ENCODE measurements around the gene MAGI1.

The MAGI1 gene

DNA sequence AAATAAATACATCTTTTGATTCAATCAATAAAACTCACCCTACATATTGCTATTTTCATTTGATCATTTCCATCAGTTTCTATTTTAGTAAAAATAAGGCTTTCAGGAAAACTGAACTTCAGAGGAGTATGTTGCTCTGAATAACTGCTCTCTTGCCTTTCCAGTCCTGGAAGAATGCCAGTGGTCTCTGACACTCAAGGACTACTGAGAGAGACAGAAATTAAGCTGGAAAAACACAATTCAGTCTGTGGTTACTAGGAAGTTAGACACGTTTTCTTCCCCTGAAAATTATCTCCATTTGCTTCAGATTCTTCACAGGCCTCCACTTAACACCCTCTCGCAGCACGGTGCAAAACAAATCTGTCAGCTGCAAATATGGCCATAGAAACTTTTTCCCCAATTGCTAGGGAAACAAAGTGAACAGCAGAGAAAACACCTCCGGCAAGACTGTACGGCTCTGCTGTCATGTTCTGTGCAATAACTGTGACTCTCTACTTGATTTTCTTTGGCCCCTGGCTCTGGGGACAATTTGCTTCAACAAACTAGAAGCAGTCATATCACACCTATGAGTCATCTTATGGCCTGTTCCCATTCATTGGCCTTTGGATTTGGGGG is 353.0 kb downstream of the MAGI1 start:
- no peak overlapping the region for H3K9ac ChIP-seq (ENCODE audit: low read length)
- no peak overlapping the region for H2BK120ac ChIP-seq (ENCODE audit: low read depth, low read length)
- H2AK5ac ChIP-seq (ENCODE audit: low read length, severe bottlenecking) = no peak overlapping the region
- DNase-seq = peak; percentile 53
- no peak overlapping the region for H2BK5ac ChIP-seq (ENCODE audit: low read depth, low read length, poor library complexity, severe bottlenecking)
- peak overlapping the region; percentile 11 for H3K4me2 ChIP-seq (ENCODE audit: low read length, poor library complexity, severe bottlenecking)
- no peak overlapping the region for H2AFZ ChIP-seq (ENCODE audit: low read depth, low read length)
- H4K8ac ChIP-seq (ENCODE audit: low read length) = no peak overlapping the region
- no peaks in the 10 kb centered on the region for H3K27me3 ChIP-seq (ENCODE audit: control insufficient read depth in 1 of 2, insufficient read depth in 1 of 2, low read length in 2 of 2)
- no peaks in the 10 kb centered on the region for H3K9me3 ChIP-seq (ENCODE audit: control insufficient read depth, low read length)
- H4K91ac ChIP-seq (ENCODE audit: low read length) = no peak overlapping the region
- no peak overlapping the region for H2BK12ac ChIP-seq (ENCODE audit: low read length in 2 of 2)
- no peak overlapping the region for H3K4me3 ChIP-seq (ENCODE audit: insufficient read depth in 1 of 2, low read depth in 1 of 2, low read length in 2 of 2)
- no peak overlapping the region for H3K18ac ChIP-seq (ENCODE audit: low read depth in 1 of 2, low read length in 2 of 2)
- peak overlapping the region; percentile 46 for H2BK15ac ChIP-seq (ENCODE audit: low read depth, poor library complexity, severe bottlenecking)
- WGBS = 62% methylated on average over 5 of the region's 5 CpGs
- no peak overlapping the region for H3K23ac ChIP-seq (ENCODE audit: low read length in 2 of 2)
- H3K4ac ChIP-seq (ENCODE audit: low read depth in 1 of 2, low read length in 2 of 2) = no peak overlapping the region
- peaks cover 12% of the 10 kb centered on the region for H3K79me1 ChIP-seq (replicated peaks; ENCODE audit: low read length, poor library complexity, severe bottlenecking)
- H3K4me1 ChIP-seq (ENCODE audit: control insufficient read depth, insufficient read depth, low read depth, low read length) = peaks cover 1% of the 10 kb centered on the region
- H3K36me3 ChIP-seq (ENCODE audit: control insufficient read depth in 1 of 2, insufficient read depth in 2 of 2, low read depth in 1 of 2, low read length in 2 of 2) = no peaks in the 10 kb centered on the region
- no peak overlapping the region for H3K14ac ChIP-seq (ENCODE audit: low read length in 2 of 2)
- H3K27ac ChIP-seq (ENCODE audit: low read length, poor library complexity, severe bottlenecking) = no peak overlapping the region

DNA sequence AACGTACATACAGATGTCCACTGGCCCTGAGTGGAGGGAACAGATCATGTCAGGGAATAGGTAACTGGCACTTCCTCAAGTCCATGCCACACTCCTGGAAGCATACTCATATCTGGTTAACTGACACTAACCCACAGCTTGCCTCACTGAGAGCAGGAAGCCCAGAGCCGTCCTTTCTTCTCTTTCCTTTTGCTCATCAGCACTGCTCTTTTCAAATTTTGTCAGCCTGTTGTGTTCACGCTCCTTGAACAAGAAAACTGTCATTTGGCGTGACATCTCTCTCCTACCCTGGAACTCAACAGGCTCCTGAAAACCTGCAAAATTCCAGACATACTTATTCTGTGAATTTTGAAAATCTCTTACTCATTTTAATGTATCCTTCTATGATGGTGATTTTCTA is 360.2 kb downstream of the MAGI1 start:
- peak overlapping the region in 1 of 2 experiments; percentile 11 for H2BK12ac ChIP-seq (ENCODE audit: low read length in 2 of 2)
- no peak overlapping the region for H2BK5ac ChIP-seq (ENCODE audit: low read depth, low read length, poor library complexity, severe bottlenecking)
- no peak overlapping the region for H4K8ac ChIP-seq (ENCODE audit: low read length)
- H2BK15ac ChIP-seq (ENCODE audit: low read depth, poor library complexity, severe bottlenecking) = no peak overlapping the region
- WGBS = 92% methylated on average over 4 of the region's 4 CpGs
- H3K4me1 ChIP-seq (ENCODE audit: control insufficient read depth, insufficient read depth, low read depth, low read length) = peaks cover 1% of the 10 kb centered on the region
- no peak overlapping the region for H3K4ac ChIP-seq (ENCODE audit: low read depth in 1 of 2, low read length in 2 of 2)
- no peaks in the 10 kb centered on the region for H3K27me3 ChIP-seq (ENCODE audit: control insufficient read depth in 1 of 2, insufficient read depth in 1 of 2, low read length in 2 of 2)
- H3K9me3 ChIP-seq (ENCODE audit: control insufficient read depth, low read length) = no peaks in the 10 kb centered on the region
- H3K14ac ChIP-seq (ENCODE audit: low read length in 2 of 2) = no peak overlapping the region
- H3K4me3 ChIP-seq (ENCODE audit: insufficient read depth in 1 of 2, low read depth in 1 of 2, low read length in 2 of 2) = no peak overlapping the region
- DNase-seq = no peak
- H2AFZ ChIP-seq (ENCODE audit: low read depth, low read length) = no peak overlapping the region
- no peak overlapping the region for H3K9ac ChIP-seq (ENCODE audit: low read length)
- no peak overlapping the region for H2BK120ac ChIP-seq (ENCODE audit: low read depth, low read length)
- no peaks in the 10 kb centered on the region for H3K36me3 ChIP-seq (ENCODE audit: control insufficient read depth in 1 of 2, insufficient read depth in 2 of 2, low read depth in 1 of 2, low read length in 2 of 2)
- H2AK5ac ChIP-seq (ENCODE audit: low read length, severe bottlenecking) = no peak overlapping the region
- no peak overlapping the region for H3K27ac ChIP-seq (ENCODE audit: low read length, poor library complexity, severe bottlenecking)
- peaks cover 16% of the 10 kb centered on the region for H3K79me1 ChIP-seq (replicated peaks; ENCODE audit: low read length, poor library complexity, severe bottlenecking)
- H3K18ac ChIP-seq (ENCODE audit: low read depth in 1 of 2, low read length in 2 of 2) = peak overlapping the region in 1 of 2 experiments; percentile 18
- no peak overlapping the region for H3K23ac ChIP-seq (ENCODE audit: low read length in 2 of 2)
- H3K4me2 ChIP-seq (ENCODE audit: low read length, poor library complexity, severe bottlenecking) = no peak overlapping the region
- no peak overlapping the region for H4K91ac ChIP-seq (ENCODE audit: low read length)

DNA sequence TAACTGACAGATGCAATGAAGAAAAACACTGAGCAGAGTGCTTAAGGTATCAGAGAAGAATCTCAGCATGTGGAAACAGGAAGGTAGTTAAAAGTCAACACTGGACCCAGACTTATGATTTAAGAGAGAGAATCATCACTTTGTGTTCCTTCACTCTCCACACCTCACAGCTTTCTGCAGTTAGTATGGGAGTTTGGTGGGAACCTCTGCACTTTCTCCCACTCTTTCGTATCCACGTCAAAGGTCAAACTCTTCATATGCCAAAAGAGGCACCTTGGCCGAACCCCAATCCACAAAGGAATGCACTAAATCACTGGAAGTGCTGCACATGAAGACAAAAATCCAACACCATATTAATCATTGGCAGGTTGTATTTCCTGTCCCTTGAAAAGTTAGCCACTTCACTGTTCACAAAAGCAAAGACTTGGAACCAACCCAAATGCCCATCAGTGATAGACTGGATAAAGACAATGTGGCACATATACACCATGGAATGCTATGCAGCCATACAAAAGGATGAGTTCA is 361.2 kb downstream of the MAGI1 start:
- no peak overlapping the region for H2AK5ac ChIP-seq (ENCODE audit: low read length, severe bottlenecking)
- H3K4me1 ChIP-seq (ENCODE audit: control insufficient read depth, insufficient read depth, low read depth, low read length) = no peaks in the 10 kb centered on the region
- H3K79me1 ChIP-seq (replicated peaks; ENCODE audit: low read length, poor library complexity, severe bottlenecking) = peaks cover 12% of the 10 kb centered on the region
- H2BK15ac ChIP-seq (ENCODE audit: low read depth, poor library complexity, severe bottlenecking) = no peak overlapping the region
- H2AFZ ChIP-seq (ENCODE audit: low read depth, low read length) = no peak overlapping the region
- H3K36me3 ChIP-seq (ENCODE audit: control insufficient read depth in 1 of 2, insufficient read depth in 2 of 2, low read depth in 1 of 2, low read length in 2 of 2) = no peaks in the 10 kb centered on the region
- H3K4me3 ChIP-seq (ENCODE audit: insufficient read depth in 1 of 2, low read depth in 1 of 2, low read length in 2 of 2) = no peak overlapping the region
- no peak overlapping the region for H2BK120ac ChIP-seq (ENCODE audit: low read depth, low read length)
- no peak overlapping the region for H4K91ac ChIP-seq (ENCODE audit: low read length)
- no peaks in the 10 kb centered on the region for H3K27me3 ChIP-seq (ENCODE audit: control insufficient read depth in 1 of 2, insufficient read depth in 1 of 2, low read length in 2 of 2)
- no peak overlapping the region for H3K4me2 ChIP-seq (ENCODE audit: low read length, poor library complexity, severe bottlenecking)
- H2BK12ac ChIP-seq (ENCODE audit: low read length in 2 of 2) = no peak overlapping the region
- no peak overlapping the region for H3K9ac ChIP-seq (ENCODE audit: low read length)
- H3K14ac ChIP-seq (ENCODE audit: low read length in 2 of 2) = no peak overlapping the region
- no peak overlapping the region for H3K23ac ChIP-seq (ENCODE audit: low read length in 2 of 2)
- no peak overlapping the region for H3K27ac ChIP-seq (ENCODE audit: low read length, poor library complexity, severe bottlenecking)
- H4K8ac ChIP-seq (ENCODE audit: low read length) = no peak overlapping the region
- no peak overlapping the region for H3K18ac ChIP-seq (ENCODE audit: low read depth in 1 of 2, low read length in 2 of 2)
- DNase-seq = no peak
- no peak overlapping the region for H3K4ac ChIP-seq (ENCODE audit: low read depth in 1 of 2, low read length in 2 of 2)
- H3K9me3 ChIP-seq (ENCODE audit: control insufficient read depth, low read length) = no peaks in the 10 kb centered on the region
- no peak overlapping the region for H2BK5ac ChIP-seq (ENCODE audit: low read depth, low read length, poor library complexity, severe bottlenecking)
- WGBS = 73% methylated on average over 3 of the region's 3 CpGs

DNA sequence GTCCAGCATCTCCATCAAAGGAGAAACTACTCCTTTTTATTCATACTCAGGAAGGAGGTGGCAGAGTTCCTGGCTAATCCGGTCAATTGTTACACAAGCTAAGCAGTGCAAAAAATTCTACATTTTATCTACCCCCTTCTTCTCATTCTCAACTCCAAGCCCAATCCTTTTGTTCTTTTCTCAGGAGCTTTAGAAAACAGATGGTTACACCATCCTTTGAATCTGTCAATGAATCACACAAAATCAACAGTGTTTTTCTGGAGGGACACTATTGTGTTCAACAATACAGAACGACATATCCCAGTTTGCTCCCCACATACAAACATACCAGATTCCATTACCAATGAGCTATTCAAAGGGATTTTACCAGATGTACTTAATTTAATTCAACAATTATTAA is 362.1 kb downstream of the MAGI1 start:
- Histone ChIP-seq H3K9me3 (ENCODE audit: control insufficient read depth, low read length) (no peaks in the 10 kb centered on the region), H3K4me3 (ENCODE audit: insufficient read depth in 1 of 2, low read depth in 1 of 2, low read length in 2 of 2) (no peak overlapping the region), H3K79me1 (replicated peaks; ENCODE audit: low read length, poor library complexity, severe bottlenecking) (peaks cover 14% of the 10 kb centered on the region), H3K14ac (ENCODE audit: low read length in 2 of 2) (no peak overlapping the region), H3K18ac (ENCODE audit: low read depth in 1 of 2, low read length in 2 of 2) (no peak overlapping the region), H2BK120ac (ENCODE audit: low read depth, low read length) (no peak overlapping the region), H3K36me3 (ENCODE audit: control insufficient read depth in 1 of 2, insufficient read depth in 2 of 2, low read depth in 1 of 2, low read length in 2 of 2) (no peaks in the 10 kb centered on the region), H2BK12ac (ENCODE audit: low read length in 2 of 2) (no peak overlapping the region), H3K4ac (ENCODE audit: low read depth in 1 of 2, low read length in 2 of 2) (no peak overlapping the region), H4K91ac (ENCODE audit: low read length) (no peak overlapping the region), H2AK5ac (ENCODE audit: low read length, severe bottlenecking) (no peak overlapping the region), H3K9ac (ENCODE audit: low read length) (no peak overlapping the region), H3K4me1 (ENCODE audit: control insufficient read depth, insufficient read depth, low read depth, low read length) (no peaks in the 10 kb centered on the region), H4K8ac (ENCODE audit: low read length) (no peak overlapping the region), H3K27me3 (ENCODE audit: control insufficient read depth in 1 of 2, insufficient read depth in 1 of 2, low read length in 2 of 2) (no peaks in the 10 kb centered on the region), H3K27ac (ENCODE audit: low read length, poor library complexity, severe bottlenecking) (no peak overlapping the region), H3K4me2 (ENCODE audit: low read length, poor library complexity, severe bottlenecking) (no peak overlapping the region), H2AFZ (ENCODE audit: low read depth, low read length) (no peak overlapping the region), H2BK5ac (ENCODE audit: low read depth, low read length, poor library complexity, severe bottlenecking) (no peak overlapping the region), H3K23ac (ENCODE audit: low read length in 2 of 2) (no peak overlapping the region), H2BK15ac (ENCODE audit: low read depth, poor library complexity, severe bottlenecking) (no peak overlapping the region)
- over 99% methylated on average over 2 of the region's 2 CpGs for WGBS
- DNase-seq = no peak
